GM12892 (cell line): ENCODE measurements around the gene SLC25A13. TPM values are rescaled to one million over a fixed set of nuclear protein-coding genes. Genes with fewer than 3 reads are reported as not detected.
"Not testable (repeated sequence)": the region's sequence is repeated elsewhere in the genome, so short reads cannot be mapped to it uniquely, and the experiment has no call there.

Experiments
- DNase-seq: peaks from one replicate; pipeline ENCODE4 v3.0.0; 2011; ENCODE audit not compliant: insufficient read length
- FAIRE-seq: peaks from 2 replicates; lab custom pipeline; 2011; peaks lifted over from hg19 to GRCh38; lab: Jason Lieb, UNC
- POLR2A ChIP-seq: IDR thresholded peaks from 2 replicates; pipeline ENCODE4 v1.6.1; 2011; ENCODE audit warnings: low read depth, low read length, control low read depth
- POLR2AphosphoS5 ChIP-seq: IDR thresholded peaks from 2 replicates; pipeline ENCODE4 v1.6.1; 2011; ENCODE audit warnings: low read depth, low read length, control low read depth
- TAF1 ChIP-seq: IDR thresholded peaks from 2 replicates; pipeline ENCODE4 v1.6.1; 2011; ENCODE audit warnings: low read depth, mild to moderate bottlenecking, control low read depth, low read length, borderline replicate concordance
- polyA plus RNA-seq: library from polyadenylated mRNA; unstranded; fragments of >200 nt; gene quantifications from one replicate; pipeline ENCODE4 v1.2.1, GENCODE V29; 2012; ENCODE audit warnings: missing spikeins, inconsistent platforms; ENCODE audit not compliant: missing spikeins

SLC25A13 gene, protein sequence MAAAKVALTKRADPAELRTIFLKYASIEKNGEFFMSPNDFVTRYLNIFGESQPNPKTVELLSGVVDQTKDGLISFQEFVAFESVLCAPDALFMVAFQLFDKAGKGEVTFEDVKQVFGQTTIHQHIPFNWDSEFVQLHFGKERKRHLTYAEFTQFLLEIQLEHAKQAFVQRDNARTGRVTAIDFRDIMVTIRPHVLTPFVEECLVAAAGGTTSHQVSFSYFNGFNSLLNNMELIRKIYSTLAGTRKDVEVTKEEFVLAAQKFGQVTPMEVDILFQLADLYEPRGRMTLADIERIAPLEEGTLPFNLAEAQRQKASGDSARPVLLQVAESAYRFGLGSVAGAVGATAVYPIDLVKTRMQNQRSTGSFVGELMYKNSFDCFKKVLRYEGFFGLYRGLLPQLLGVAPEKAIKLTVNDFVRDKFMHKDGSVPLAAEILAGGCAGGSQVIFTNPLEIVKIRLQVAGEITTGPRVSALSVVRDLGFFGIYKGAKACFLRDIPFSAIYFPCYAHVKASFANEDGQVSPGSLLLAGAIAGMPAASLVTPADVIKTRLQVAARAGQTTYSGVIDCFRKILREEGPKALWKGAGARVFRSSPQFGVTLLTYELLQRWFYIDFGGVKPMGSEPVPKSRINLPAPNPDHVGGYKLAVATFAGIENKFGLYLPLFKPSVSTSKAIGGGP
- polyA plus RNA-seq: 16.4 TPM

DNA sequence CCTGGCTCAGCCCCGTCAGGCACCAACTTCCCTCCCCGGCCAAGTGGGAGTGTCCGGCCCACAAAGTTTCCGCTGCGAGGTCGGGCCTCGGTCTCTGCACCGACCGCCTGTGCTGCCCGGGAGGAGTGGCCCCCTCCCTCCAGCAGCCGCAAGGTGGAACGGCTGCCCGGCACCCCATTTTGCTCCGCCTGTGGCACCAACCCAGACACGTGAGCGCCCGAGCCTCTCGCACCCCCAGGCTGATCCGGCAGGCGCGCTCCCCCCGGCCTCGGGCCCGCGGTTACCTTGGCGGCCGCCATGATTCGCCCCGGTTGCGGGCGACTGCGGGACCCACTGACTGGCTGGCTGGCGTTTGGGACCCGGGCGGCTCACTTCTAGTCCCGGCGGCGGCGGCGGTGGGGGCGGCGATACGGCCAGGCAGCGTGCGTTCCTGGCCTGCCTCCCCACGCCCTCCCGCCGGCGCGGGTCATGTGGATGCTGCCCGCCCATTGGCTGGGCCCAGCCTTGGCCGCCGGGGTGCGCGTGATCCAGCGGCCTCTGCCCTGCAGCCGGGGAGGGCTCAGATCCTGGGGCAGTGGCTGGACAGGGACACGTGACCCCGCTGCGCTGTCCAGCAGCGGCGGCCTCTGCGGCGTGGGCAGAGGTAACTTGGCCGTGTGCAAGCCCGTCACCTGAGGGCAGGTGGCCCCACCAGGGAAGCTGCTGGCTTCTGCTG, at the start of gene SLC25A13:
TSS of gene SLC25A13 (minus strand) at position 441 of the 715 bp plus-strand sequence. CDS start at position 299, 142 bp downstream.
- DNase-seq (peak; percentile 83), FAIRE-seq (peak; percentile 92)
- TF ChIP-seq POLR2AphosphoS5: peak; percentile 4; the same call in 1 of the 2 replicates
- peak; percentile 74; the same call in 1 of the 2 replicates for TF ChIP-seq POLR2A
- no peak for TF ChIP-seq TAF1

DNA sequence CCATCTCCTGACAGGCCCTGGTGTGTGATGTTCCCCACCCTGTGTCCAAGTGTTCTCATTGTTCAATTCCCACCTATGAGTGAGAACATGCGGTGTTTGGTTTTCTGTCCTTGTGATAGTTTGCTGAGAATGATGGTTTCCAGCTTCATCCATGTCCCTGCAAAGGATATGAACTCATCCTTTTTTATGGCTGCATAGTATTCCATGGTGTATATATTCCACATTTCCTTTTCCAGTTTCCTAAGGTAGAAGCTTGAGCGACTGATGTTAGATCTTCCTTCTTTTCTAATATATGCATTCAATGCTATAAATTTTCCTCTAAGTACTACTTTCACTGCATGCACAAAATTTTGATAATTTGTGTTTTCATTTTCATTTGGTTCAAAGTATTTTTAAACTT, 44.0 kb upstream of the SLC25A13 start:
- not testable (repeated sequence) for FAIRE-seq, DNase-seq

DNA sequence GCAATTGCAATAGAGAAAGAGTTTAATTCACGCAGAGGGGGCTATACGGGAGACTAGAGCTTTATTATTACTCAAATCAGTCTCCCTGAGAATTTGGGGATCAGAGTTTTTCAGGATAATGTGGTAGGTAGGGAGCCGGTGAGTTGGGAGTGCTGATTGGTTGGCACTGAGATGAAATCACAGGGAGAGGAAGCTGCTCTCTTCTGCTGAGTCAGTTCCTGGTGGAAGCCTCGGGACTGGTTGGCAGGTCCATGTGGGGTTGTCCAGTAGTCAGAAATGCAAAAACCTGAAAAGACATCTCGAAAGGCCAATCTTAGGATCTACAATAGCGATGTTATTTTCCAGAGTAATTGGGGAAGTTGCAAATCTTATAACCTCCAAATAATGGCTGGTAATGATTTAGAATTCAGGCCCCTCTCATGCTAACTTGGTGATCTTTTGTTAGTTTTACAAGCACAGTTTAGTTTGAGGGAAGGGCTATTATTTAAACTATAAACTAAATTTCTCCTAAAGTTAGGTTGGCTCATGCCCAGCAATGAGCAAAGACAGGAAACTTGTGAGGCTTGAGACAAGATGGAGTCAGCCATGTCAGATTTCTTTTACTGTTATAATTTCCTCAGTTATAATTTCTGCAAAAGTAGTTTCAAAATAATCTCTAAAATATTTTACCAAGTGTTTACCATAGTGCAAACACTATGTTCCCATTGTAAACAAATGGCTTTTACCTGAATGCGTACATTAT, 39.4 kb upstream of the SLC25A13 start:
- DNase-seq: no peak
- TF ChIP-seq POLR2A: no peak
- TF ChIP-seq POLR2AphosphoS5: no peak
- TF ChIP-seq TAF1: no peak
- no peak for FAIRE-seq

DNA sequence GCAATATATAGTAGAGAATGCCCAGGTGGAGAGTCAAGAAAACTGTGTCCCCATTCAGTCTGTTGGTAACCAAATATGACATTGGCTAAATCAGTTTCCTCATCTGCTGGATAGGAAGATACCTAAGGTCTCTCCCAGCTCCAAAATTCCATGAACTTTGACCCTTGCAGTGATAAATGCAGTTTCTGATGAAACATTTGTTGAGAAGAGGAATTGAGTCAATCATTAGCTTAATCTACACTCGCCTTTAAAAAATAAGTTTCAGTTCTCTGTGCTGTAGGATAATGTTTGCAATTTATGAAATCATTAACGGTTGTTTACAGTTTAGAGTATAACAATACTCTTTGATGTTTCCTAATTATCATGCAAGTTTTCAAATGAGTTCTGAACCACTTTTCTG, 38.0 kb upstream of the SLC25A13 start:
- no peak for DNase-seq
- no peak for FAIRE-seq
- TF ChIP-seq POLR2AphosphoS5: no peak
- no peak for TF ChIP-seq TAF1

DNA sequence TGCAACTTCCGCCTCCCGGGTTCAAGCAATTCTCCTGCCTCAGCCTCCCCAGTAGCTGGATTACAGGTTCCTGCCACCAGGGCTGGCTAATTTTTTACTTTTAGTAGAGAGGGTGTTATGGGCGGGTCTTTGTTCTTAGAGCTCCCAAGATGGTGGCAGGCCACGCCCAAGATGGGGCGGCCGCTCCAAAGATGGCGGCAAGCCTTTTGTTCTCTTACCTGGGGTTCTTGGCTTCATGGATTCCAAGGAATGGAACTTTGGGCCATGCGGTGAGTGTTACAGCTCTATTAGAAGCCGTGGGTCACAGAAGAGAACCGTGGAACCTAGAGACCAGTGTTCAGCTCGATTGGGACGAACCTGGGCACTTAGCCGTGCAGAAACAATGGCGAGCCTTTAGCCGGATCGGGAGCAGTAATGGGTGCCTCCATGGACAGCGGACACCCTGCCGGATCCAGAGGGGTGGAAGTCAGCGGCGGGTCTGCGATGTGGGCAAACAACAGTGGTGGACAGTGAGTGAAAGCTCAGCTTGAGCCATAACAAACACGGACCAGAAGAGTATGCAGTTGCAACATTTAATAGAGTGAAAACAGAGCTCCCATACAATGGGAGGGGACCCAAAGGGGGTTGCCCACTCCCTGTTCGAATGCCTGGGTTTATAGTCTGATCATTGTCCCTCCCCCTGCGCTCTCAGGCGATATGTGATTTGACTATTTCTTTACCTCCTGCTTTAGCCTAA, 36.5 kb upstream of the SLC25A13 start:
- not testable (repeated sequence) for FAIRE-seq, DNase-seq

DNA sequence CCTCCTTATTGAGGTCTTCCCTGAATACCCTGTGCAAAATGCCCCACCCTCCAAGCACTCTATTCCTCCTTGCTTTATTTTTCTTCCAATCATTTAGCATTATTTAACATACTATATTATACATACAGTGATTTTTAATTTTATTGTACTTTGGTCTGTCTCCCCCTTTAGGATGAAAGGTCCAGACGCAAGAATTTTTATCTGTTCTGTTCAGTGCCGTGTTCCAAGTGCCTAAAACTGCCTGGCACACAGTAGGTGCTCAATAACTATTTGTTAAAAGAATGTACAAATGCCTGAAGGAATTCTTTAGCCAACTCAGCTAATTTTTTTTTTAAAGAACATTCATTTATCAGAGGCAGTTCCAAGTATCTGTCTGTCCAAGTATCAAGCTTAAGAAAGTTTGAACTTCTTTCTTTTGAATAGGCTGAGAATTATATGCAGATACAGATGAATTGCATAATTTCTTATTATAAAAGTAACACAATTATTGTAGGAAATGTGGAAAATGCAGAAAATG, 34.1 kb upstream of the SLC25A13 start:
- no peak for FAIRE-seq
- TF ChIP-seq POLR2AphosphoS5: no peak
- TF ChIP-seq POLR2A: no peak
- no peak for TF ChIP-seq TAF1
- DNase-seq: no peak

DNA sequence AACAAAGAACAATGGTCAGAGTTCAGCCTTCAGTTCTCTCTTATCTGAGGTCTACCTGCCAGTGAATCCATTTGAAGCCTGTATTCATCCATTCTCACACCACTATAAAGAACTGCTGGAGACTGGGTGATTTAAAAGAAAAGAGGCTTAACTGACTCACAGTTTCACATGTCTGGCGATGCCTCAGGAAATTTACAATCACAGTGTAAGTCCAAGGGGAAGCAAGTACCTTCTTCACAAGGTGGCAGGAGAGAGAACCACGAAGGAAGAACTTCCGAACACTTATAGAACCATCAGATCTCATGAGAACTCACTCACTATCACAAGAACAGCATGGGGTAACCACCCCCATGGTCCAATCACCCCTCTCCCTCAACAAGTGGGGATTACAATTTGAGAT, 33.0 kb upstream of the SLC25A13 start:
- FAIRE-seq (no peak), DNase-seq (no peak)
- no peak for TF ChIP-seq TAF1
- no peak for TF ChIP-seq POLR2AphosphoS5
- TF ChIP-seq POLR2A: no peak

DNA sequence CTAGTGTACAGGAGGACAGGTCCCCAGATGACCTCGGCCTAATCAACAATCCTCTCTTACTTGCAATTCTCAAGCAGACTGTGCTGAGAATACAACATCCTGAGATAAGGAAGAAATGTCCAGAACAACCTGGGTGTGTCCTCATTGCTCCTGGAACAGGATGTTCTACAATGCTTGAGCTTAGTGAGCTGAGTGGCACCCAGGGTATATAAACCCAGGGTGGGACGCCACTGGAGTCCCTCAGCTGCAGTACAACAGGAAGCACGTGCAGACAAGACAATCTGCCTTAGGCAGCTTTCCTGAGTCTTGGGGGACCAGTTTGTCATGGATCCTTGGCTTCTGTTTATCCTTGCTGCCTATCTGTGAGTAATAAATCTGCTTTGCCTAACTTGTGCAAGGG, 27.7 kb upstream of the SLC25A13 start:
- DNase-seq (no peak), FAIRE-seq (no peak)
- TF ChIP-seq POLR2AphosphoS5 (no peak), POLR2A (no peak), TAF1 (no peak)

DNA sequence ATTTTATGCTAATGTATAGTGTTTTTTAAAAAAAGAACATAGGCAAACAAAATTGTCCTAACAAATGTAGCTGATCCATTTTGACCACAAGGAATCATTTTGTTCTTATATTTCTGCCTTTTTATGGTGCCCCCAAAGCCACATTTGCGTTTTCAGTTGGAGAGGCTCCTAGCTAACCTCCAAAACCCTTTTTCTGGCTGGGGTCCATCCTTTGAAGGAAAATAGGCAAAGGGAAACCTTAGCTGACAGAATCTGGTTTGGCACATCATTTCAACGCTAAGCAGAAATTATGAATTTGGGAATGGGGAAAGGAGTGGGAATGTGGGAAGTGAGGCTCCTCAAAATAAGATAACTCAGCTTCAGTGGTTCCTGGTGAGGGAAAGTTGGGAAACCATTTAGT, 25.6 kb upstream of the SLC25A13 start:
- no peak for TF ChIP-seq TAF1
- no peak for TF ChIP-seq POLR2AphosphoS5
- no peak for DNase-seq
- FAIRE-seq: no peak

DNA sequence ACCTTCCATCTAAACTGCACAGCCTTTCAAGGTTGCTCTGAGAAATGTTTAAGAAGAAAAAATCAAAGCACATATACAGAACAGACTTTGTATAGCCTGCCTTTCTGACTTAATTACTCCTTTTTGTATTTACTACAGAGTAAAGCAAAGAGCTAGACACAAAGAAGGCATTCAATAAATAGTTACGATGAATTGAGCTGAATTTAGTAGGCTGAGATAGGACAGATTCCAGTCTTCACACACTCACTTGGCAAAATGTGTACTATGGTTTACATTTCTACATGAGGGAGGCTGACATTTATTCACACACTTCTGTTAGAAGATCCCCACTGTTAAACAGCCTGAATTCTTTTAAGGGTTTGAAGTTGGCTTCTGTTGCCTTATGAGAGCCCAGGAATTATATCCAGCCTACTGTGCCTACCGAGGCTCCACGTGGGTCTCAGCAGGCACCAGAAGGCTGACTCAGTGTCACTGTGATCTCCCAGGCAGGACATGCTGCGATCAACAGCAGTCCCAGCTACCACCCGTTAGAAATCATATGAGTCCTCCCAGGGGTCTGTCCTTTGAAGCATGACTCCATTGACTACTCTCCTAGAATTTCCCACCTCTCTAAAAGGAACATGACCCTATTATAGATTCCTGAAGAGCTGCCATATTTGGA, 24.5 kb upstream of the SLC25A13 start:
- TF ChIP-seq TAF1 (no peak), POLR2AphosphoS5 (no peak), POLR2A (no peak)
- DNase-seq (no peak), FAIRE-seq (no peak)
